ENCODE data around the gene SH3RF1.
"Not testable (repeated sequence)": the region's sequence is repeated elsewhere in the genome, so short reads cannot be mapped to it uniquely, and the experiment has no call there.

SH3RF1 gene

DNA sequence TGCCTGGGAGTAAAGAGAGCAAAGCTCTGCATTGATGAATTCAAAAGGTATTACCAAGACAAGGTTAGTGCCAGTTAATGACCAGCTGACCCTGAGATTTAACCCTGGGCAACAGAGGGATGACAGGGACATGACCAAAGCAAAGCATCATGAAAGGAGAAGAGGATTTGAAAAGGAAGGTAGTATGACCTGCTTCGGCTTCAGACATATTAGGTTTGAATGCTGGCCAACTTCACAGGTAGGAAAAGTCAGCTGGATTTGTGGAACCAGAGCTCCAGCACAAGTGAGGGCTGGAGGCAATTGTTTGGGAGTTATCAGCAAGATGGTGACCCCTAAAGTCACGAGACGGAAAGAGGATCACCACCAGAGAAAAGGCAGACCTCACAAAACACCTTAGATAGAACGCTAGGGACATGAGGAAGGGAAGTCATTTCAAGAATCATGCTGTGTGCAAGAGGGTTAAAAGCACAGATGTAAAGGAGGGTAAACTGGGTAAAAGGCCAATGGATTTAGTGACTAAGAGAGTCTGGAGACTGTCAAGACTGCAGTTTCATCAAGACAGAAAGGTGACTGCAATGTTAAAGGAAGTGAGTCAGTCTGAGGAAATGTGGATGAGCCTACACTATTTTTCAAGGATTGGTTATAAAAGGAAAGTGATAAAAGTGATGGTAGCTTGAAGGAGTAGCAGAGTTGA, 45.6 kb downstream of the SH3RF1 start:
- DNase-seq = no peak

DNA sequence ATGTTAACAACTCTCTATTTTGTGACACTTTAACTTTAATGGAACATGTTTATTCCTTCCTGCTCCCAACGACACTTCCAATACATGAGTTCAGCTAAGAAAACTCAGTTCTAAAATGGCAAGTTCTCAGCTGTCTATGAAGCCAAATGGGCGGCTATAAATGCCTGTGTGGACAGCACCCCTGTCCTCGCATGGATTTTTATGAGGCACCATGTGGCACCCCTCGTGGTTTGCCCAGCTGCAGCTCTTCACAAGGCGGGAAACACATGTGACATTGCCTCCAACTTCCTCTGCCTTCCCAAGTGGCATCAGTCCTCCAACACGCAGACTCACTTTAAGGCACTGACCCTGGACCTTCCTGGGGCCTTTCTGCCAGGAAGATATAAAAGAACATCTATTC, 48.0 kb downstream of the SH3RF1 start:
- DNase-seq = no peak

DNA sequence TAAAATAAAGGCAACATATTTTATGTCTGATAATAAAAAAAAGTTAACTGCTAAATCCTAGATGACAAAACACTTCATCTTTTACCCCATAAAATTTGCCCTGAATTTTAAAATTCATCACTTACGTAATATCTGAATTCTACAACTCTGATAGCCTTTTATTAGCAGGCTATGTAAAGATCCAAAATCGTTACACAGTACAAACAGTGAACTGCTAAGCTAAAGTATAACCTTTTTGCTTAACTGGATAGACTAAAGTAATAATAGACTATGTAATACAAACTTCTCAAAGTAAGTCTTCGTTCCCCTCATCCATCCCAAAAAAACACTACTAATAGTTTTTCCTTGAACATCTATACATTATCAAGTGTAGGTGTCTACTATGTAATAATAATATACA, 49.1 kb downstream of the SH3RF1 start:
- DNase-seq = no peak

DNA sequence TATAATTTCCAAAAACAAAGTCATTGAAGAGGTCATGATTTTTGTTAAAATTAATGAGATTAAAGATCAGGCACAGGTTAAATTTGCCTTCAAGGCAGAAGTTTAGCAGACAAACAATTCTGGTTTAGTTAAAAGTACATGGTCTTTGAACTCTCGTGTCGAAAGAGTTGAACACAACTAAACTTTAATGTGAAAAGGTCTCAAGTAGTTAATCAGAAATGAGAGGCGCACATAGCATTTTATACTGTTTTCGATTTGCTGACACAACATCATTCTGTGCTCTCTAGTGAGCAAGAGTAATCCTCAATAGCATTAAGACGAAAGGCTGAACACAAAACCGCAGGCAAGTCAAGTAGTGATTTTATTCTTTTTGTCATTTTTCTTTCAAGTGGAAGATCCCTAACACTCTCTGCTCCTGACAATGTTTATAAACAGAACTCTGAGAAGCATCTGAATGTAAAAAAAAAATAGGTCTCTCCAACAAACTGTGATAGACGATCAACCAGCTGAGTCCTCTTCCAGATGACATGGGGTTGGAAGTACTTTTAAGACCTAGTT, 49.8 kb downstream of the SH3RF1 start:
- DNase-seq = no peak

- DNase-seq = no peak
Observed at GRCh38 chr4:169220447-169220846, 50.3 kb downstream of the SH3RF1 start.

DNA sequence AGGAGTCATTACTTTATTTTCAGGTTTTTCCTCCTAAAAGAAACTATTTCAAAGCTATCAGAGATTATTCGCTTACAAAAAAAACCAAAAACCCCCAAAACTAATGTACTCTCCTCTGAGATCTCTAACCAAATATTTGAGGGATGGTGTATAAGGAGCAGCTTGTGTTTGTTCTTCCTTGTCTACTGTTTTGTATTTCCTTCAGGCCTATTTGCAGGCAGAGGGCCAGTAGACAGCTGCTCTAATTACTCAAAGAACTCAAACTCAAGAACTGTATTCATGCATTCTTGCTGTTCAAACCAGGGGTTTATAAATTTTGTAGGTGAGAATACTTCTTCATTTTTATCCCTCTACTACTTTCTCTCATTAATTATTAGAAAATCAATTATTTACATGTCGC, 51.3 kb downstream of the SH3RF1 start:
- no peak for DNase-seq

GRCh38 chr4:169215656-169216055, 55.1 kb downstream of the SH3RF1 start:
- DNase-seq = no peak

DNA sequence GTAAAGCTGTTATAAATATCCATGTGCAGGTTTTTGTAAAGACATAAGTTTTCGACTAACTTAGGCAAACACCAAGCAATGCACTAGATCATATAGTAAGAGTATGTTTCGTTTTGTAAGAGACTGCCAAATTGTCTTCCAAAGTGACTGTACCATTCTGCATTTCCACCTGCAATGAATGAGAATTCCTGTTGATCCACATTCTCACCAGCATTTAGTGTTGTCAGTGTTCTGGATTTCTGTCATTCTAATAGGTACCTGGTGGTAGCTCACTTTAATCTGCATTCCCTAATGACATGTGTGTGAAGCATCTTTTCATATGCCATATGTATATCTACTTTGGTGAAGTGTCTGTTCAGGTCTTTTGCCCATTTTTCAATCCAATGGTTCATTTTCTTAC, 57.8 kb downstream of the SH3RF1 start:
- no peak for DNase-seq

GRCh38 chr4:169210504-169211118, 60.1 kb downstream of the SH3RF1 start:
- DNase-seq = no peak

GRCh38 chr4:169209388-169209883, 61.3 kb downstream of the SH3RF1 start:
- no peak for DNase-seq

- DNase-seq = no peak
Observed at GRCh38 chr4:169208516-169208915, 62.2 kb downstream of the SH3RF1 start.

- no peak for DNase-seq
Observed at GRCh38 chr4:169208090-169208455, 62.7 kb downstream of the SH3RF1 start.

GRCh38 chr4:169207436-169208089, 63.2 kb downstream of the SH3RF1 start:
- no peak for DNase-seq

GRCh38 chr4:169205744-169206080, 65.0 kb downstream of the SH3RF1 start:
- DNase-seq = no peak

DNA sequence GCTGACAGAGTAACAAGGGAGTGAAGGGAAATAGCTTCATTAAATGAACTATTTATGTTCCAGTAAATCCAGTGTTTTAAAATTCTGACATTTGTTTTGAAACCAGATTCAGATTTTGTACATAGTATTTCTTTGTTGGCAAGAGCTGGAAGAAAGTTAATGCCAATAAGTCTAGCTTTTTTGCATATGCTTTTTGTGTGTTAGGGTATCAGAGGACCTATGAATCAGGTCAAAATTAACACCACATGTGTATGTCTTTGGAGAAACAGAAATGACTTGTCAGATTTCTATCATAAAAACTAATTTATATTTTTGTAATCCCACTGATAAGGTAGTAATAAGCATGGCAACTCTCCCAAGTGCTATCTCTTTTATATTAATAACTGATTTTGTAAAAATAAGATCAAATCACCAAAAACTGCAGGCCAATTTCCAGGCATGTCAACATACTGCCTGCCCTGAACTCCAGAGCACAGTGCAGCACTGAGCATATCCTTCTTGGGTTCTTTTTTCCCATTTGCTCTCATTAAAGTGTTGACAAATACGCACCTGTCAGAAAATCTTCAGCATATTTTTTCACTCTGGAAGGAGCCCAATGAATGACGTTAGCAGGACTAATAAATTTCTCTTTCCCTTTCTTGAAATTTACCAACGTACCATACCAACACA, 65.5 kb downstream of the SH3RF1 start:
- no peak for DNase-seq

DNA sequence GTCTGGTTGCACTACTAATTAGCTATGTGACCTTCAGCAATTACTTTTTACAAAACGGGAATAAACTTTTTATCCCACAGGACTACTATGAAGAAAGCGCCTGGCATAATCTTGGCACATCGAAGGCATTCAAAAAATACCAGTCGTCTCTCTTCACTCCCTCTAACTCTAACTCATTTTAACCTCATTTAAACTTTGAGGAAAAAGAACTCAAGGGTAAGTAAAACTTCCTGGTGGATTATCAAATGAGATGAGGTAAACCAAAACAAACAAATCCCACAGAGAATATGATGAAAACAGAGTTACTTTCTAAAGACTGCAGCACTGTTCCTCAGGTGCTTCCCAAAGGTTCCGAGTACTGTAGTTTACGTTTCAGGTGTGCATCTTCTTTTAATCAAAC, 66.9 kb downstream of the SH3RF1 start:
- no peak for DNase-seq

DNA sequence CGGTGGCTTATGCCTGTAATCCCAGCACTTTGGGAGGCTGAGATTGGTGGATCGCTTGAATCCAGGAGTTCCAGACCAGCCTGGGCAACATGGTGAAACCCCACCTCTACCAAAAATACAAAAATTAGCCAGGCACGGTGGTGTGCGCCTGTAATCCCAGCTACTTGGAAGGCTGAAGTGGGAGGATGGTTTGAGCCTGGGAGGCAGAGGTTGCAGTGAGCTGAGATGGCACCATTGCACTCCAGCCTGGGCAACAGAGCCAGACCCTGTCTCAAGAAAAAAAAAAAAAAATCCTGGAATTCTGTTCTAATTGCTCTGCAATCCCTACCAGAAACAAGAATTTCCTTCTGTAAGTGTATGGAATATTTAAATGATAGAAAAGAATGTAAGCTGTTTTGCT, 67.5 kb downstream of the SH3RF1 start:
- DNase-seq = not testable (repeated sequence)

DNA sequence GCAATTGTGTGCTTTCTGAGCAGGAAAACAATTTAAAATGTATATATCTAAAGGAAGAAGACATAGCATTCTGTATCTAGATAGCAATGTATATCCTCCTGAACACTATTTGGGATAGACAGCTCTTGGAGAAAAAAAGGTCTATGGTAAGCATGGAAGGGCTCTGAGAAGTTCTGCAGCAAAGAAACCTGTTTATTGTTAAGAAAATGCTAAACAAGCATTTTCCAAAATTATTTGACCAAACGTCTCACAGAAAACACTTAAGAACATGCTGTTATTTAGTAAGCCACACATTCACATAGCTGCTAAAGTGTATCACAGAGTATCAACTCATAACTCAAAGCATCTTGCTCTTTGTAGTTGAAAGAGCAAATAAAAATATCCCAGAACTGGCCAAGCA, 67.9 kb downstream of the SH3RF1 start:
- DNase-seq = no peak

DNA sequence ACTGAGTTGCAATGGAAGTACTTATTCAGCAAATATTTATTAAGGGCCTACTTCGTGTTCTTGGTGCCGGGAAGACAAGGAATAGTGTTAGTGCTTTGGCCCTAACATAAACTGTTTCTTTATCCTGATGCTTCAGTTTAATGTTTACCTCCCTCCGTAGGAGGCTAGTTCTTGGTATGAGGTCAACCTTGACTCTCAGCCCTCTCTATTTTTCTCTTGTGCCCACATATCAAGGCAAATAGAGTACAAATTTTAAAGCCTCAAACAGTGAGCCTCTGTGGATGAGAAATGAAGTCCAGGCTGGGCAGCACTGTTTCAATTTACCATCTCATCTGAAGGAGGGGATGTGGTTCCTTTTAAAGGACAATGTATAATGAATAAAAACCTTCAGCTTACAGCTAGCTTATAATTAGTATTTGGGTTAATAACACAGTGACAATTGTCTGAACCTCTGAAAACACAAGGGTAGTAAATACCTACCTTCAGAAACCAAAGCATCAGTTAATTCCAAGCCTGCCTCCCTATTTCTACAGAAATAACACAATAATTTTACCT, 68.5 kb downstream of the SH3RF1 start:
- no peak for DNase-seq

GRCh38 chr4:169201222-169202144, 69.3 kb downstream of the SH3RF1 start:
- no peak for DNase-seq

GRCh38 chr4:169200361-169201030, 70.3 kb downstream of the SH3RF1 start:
- no peak for DNase-seq

Measured in SHP77 (cell line).